Endothelial cell of umbilical vein (primary cell): ENCODE results near the gene KANK3. TPM values are rescaled to one million over a fixed set of nuclear protein-coding genes. Genes with fewer than 3 reads are reported as not detected.
"Not testable (repeated sequence)": the region's sequence is repeated elsewhere in the genome, so short reads cannot be mapped to it uniquely, and the experiment has no call there.

Source experiments
- BruUV-seq: library from RNA; stranded (reverse); fragments of 400-500 nt; replicated peaks from 2 replicates; lab custom pipeline; 2021; lab: Mats Ljungman, UMichigan
- CTCF ChIA-PET: fragments of 300-600, 350-600 bp; sonication (Branson Sonifier 250); formaldehyde crosslinking; loops from one replicate; lab custom pipeline; 2021; ENCODE audit warnings: antibody characterized with exemption, inconsistent platforms; lab: Charles Lee
- POLR2A ChIA-PET: fragments of 300-600, 350-600 bp; sonication (Branson Sonifier 250); formaldehyde crosslinking; loops from one replicate; lab custom pipeline; 2021; ENCODE audit warnings: antibody characterized with exemption, inconsistent platforms; lab: Charles Lee
- DNase-seq: peaks from one replicate; pipeline ENCODE4 v3.0.0-alpha.2; 2011; ENCODE audit warnings: low read depth, low spot score
- FAIRE-seq: peaks from 2 replicates; lab custom pipeline; 2011; peaks lifted over from hg19 to GRCh38; lab: Jason Lieb, UNC
- H2AFZ ChIP-seq: 2 replicates; pipeline ENCODE4 v1.6.0; 2012; ENCODE audit warnings: low read depth, low read length, control low read depth, inconsistent platforms
- H3K27ac ChIP-seq: 2 replicates; pipeline ENCODE4 v1.5.1; 2011; ENCODE audit warnings: low read depth, mild to moderate bottlenecking, control low read depth, low read length, moderate library complexity; ENCODE audit not compliant: insufficient read depth
- H3K27me3 ChIP-seq, 2 experiments: 2 replicates each; pipeline versions ENCODE4 v1.6.0 to v1.6.1; 2011; ENCODE audit warnings: low read length in 2 of 2, mixed read lengths in 1 of 2; ENCODE audit not compliant: control insufficient read depth in 2 of 2, insufficient read depth in 2 of 2
- H3K36me3 ChIP-seq, 2 experiments: 2 replicates in 1 of 2; 3 replicates in 1 of 2; pipeline ENCODE4 v1.5.1; 2011; ENCODE audit warnings: low read length in 2 of 2, mild to moderate bottlenecking in 1 of 2, moderate library complexity in 1 of 2; ENCODE audit not compliant: control insufficient read depth in 2 of 2, insufficient read depth in 2 of 2; ENCODE audit errors: extremely low read depth in 1 of 2
- H3K4me1 ChIP-seq: 3 replicates; pipeline ENCODE4 v1.5.1; 2011; ENCODE audit warnings: mild to moderate bottlenecking, low read length; ENCODE audit not compliant: control insufficient read depth, insufficient read depth; ENCODE audit errors: extremely low read depth
- H3K4me2 ChIP-seq: 2 replicates; pipeline ENCODE4 v1.6.1; 2011; ENCODE audit warnings: low read length, control low read depth, mixed read lengths; ENCODE audit not compliant: insufficient read depth
- H3K4me3 ChIP-seq, 3 experiments: fragments of 200-600 bp in 1 of 3; sonication (generic), shearing (Covaris generic) in 1 of 3; replicated peaks in 1 of 3; 2 replicates each; pipeline ENCODE4 v1.5.1; 2011 to 2016; ENCODE audit warnings: control low read depth in 3 of 3, low read length in 3 of 3, mild to moderate bottlenecking in 2 of 3, inconsistent platforms in 1 of 3, low read depth in 1 of 3, moderate library complexity in 1 of 3; ENCODE audit not compliant: insufficient read depth in 1 of 3
- H3K79me2 ChIP-seq: 2 replicates; pipeline ENCODE4 v1.6.0; 2012; ENCODE audit warnings: low read length, inconsistent platforms; ENCODE audit not compliant: control insufficient read depth, insufficient read depth
- H3K9ac ChIP-seq: replicated peaks from 2 replicates; pipeline ENCODE3; 2011; ENCODE audit warnings: low read length, control low read depth; ENCODE audit not compliant: insufficient read depth; ENCODE audit errors: extremely low read depth
- H3K9me1 ChIP-seq: replicated peaks from 3 replicates; pipeline ENCODE4 v1.6.0; 2011; ENCODE audit warnings: mild to moderate bottlenecking, low read length; ENCODE audit not compliant: control insufficient read depth, insufficient read depth; ENCODE audit errors: extremely low read depth
- H3K9me3 ChIP-seq: replicated peaks from 2 replicates; pipeline ENCODE4 v1.5.1; 2012; ENCODE audit warnings: low read length, inconsistent platforms; ENCODE audit not compliant: control insufficient read depth, insufficient read depth
- H4K20me1 ChIP-seq: replicated peaks from 2 replicates; pipeline ENCODE3; 2011; ENCODE audit warnings: mild to moderate bottlenecking, low read length; ENCODE audit not compliant: control insufficient read depth, insufficient read depth; ENCODE audit errors: extremely low read depth
- CTCF ChIP-seq, 2 donors: IDR thresholded peaks; 1 replicate in 1 of 2; 2 replicates in 1 of 2; pipeline ENCODE4 v1.5.1; 2011; ENCODE audit warnings: low read length in 2 of 2, mild to moderate bottlenecking in 2 of 2, moderate library complexity in 2 of 2, control low read depth in 1 of 2, inconsistent platforms in 1 of 2, low read depth in 1 of 2; ENCODE audit not compliant: insufficient read depth in 1 of 2; ENCODE audit errors: extremely low read depth in 1 of 2
- EZH2 ChIP-seq: IDR thresholded peaks from 2 replicates; pipeline ENCODE4 v1.6.1; 2012; ENCODE audit warnings: borderline replicate concordance, low read depth, mild to moderate bottlenecking, moderate library complexity, low read length, inconsistent platforms; ENCODE audit not compliant: severe bottlenecking
- GATA2 ChIP-seq: IDR thresholded peaks from 2 replicates; pipeline ENCODE4 v1.7.0; 2011; ENCODE audit warnings: low read depth, mild to moderate bottlenecking, moderate library complexity, mixed read lengths, low read length; ENCODE audit not compliant: insufficient read length, insufficient read depth
- POLR2AphosphoS5 ChIP-seq: IDR thresholded peaks from 2 replicates; pipeline ENCODE4 v1.6.1; 2012; ENCODE audit warnings: low read depth, mild to moderate bottlenecking, control low read depth, low read length, moderate library complexity; ENCODE audit not compliant: insufficient read depth
- dilution Hi-C: fragments of 300-500 bp; cut with MboI; formaldehyde crosslinking; loops from one replicate; pipeline ENCODE4 v1.15.0; 2019; ENCODE audit warnings: low sequenced_read_pairs; ENCODE audit not compliant: extremely low pct_ligation_motif_present
- intact Hi-C: fragments of 100-400 bp; cut with micrococcal nuclease; formaldehyde crosslinking; loops from one replicate; pipeline ENCODE4 v1.10.0; 2022
- polyA plus RNA-seq, 4 experiments: library from polyadenylated mRNA; depleted of rRNA in 3 of 4; stranded (reverse) in 3 of 4; unstranded in 1 of 4; fragments of >200 nt; gene quantifications; 2 replicates each; pipeline versions ENCODE4 v1.2.1 to v1.2.3, GENCODE V29; 2011 to 2012; ENCODE audit warnings: missing spikeins in 1 of 4
- total RNA-seq: library from RNA; stranded (reverse); gene quantifications from 2 replicates; pipeline ENCODE4 v1.2.3, GENCODE V29; 2021

Gene KANK3
- total and polyA plus RNA-seq, 2 donors (not counting 3 experiments of a cell fraction or from before 2014, with no cell fraction given): 22.1 to 30.0 TPM

DNA sequence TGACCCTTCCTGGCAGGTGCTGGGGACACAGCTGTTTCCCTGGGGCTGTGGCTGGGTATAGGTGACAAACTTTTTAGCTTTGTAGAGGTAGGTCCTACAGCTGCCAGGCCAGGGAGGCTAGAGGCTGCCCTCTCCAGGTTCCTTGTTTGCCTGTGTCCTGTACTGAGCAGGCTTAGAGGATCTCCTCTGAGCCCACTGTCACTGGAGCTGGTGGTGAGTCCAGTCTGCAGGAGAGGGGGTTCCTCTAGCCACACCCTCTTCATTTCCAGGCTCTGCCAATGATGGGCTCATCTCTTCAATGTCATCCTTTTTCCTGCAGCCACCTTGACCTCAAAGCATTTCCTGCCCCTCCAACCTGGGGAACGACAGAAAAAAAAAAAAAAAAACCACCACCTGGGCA is 34.5 kb upstream of the KANK3 start:
- Histone ChIP-seq H3K4me1 (no peaks in the 10 kb centered on the region), H3K4me2 (no peak overlapping the region), H2AFZ (no peak overlapping the region), H3K4me3 (no peak overlapping the region), H4K20me1 (no peaks in the 10 kb centered on the region), H3K9me3 (no peaks in the 10 kb centered on the region), H3K27ac (no peak overlapping the region), H3K9me1 (no peaks in the 10 kb centered on the region), H3K9ac (no peak overlapping the region), H3K36me3 (peaks cover 0 to 12% of the 10 kb centered on the region in 2 experiments), H3K27me3 (no peaks in the 10 kb centered on the region), H3K79me2 (no peaks in the 10 kb centered on the region)
- TF ChIP-seq GATA2 (no peak), CTCF (IDR thresholded peaks at IDR 0.05; ENCODE audit: extremely low read depth in 1 of 2, insufficient read depth in 1 of 2, low read depth in 1 of 2, low read length in 2 of 2) (no peak), POLR2AphosphoS5 (no peak), EZH2 (no peak)
- intact Hi-C loops (no loop called here), dilution Hi-C loops (no loop called here)
- POLR2A ChIA-PET: interaction anchor here (0.7 kb wide), 1 partner anchor 22 kb away, joined by 7 read pairs; no protein-coding TSS in a partner anchor
- no TSS peak for BruUV-seq
- DNase-seq (no peak), FAIRE-seq (no peak)
- CTCF ChIA-PET: interaction anchor here (0.7 to 1.8 kb wide), 5 partner anchors 10 to 42 kb away, joined by 3 to 6 read pairs (median 5); no protein-coding TSS in a partner anchor

- intact Hi-C loops, FAIRE-seq, H3K9me1 ChIP-seq, H3K27me3 ChIP-seq, H3K4me2 ChIP-seq, DNase-seq, H2AFZ ChIP-seq, BruUV-seq, H3K27ac ChIP-seq, H3K9ac ChIP-seq, dilution Hi-C loops, H3K79me2 ChIP-seq, POLR2A ChIA-PET, H3K4me3 ChIP-seq, H4K20me1 ChIP-seq, H3K4me1 ChIP-seq, H3K9me3 ChIP-seq: not testable (repeated sequence)
- peaks cover 0 to 13% of the 10 kb centered on the region in 2 experiments for H3K36me3 ChIP-seq
- CTCF ChIA-PET: interaction anchor here (1.4 kb wide), 1 partner anchor 9 kb away, joined by 5 read pairs; no protein-coding TSS in a partner anchor
Observed at GRCh38 chr19:8376373-8376974, 33.4 kb upstream of the KANK3 start.

DNA sequence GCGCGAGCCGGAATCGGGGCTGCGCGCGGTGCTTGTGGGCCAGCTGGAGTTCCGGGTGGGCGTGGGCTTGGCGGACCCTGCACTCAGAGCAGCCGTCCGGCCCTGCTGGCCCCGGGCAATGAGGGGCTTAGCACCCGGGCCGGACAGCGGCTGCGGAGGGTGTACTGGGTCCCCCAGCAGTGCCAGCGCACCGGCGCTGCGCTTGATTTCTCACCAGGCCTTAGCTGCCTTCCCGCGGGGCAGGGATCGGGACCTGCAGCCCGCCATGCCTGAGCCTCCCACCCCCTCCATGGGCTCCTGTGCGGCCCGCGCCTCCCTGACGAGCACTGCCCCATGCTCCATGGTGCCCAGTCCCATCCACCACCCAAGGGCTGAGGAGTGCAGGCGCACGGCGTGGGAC is 32.7 kb upstream of the KANK3 start:
- DNase-seq, POLR2A ChIA-PET, H3K27me3 ChIP-seq, H3K9me3 ChIP-seq, FAIRE-seq, H4K20me1 ChIP-seq, intact Hi-C loops, dilution Hi-C loops, H3K9me1 ChIP-seq, H3K4me1 ChIP-seq, H3K4me3 ChIP-seq, H3K79me2 ChIP-seq, H2AFZ ChIP-seq, BruUV-seq, CTCF ChIA-PET, H3K4me2 ChIP-seq, H3K27ac ChIP-seq, H3K9ac ChIP-seq: not testable (repeated sequence)
- H3K36me3 ChIP-seq: peaks cover 0 to 13% of the 10 kb centered on the region in 2 experiments
